Activated CD8-positive, alpha-beta memory T cell treated with anti-CD3 and anti-CD28 coated beads, Interleukin-2, amount 10 ng/mL, durations not matched to agents 7 days and 5 days (primary cell): ENCODE results near the gene TRIM41. TPM values are rescaled to one million over a fixed set of nuclear protein-coding genes. Genes with fewer than 3 reads are reported as not detected.
A peak's percentile ranks its signal among the peaks of the same experiment; 100 is the strongest.
"Not testable (repeated sequence)": the region's sequence is repeated elsewhere in the genome, so short reads cannot be mapped to it uniquely, and the experiment has no call there.

Experiments used
- ATAC-seq: fragments of 150-1000 bp; cut with Tn5 transposase; one replicate; pipeline ENCODE4 v1.10.0; 2021; ENCODE audit warnings: moderate library complexity
- CTCF ChIA-PET: fragments of 350-600 bp; sonication (Branson Sonifier 250); formaldehyde crosslinking; loops from one replicate; lab custom pipeline; 2021; ENCODE audit warnings: antibody characterized with exemption; lab: Charles Lee
- DNase-seq: peaks from one replicate; pipeline ENCODE4 v3.0.0-alpha.2; 2020
- H3K27ac Mint-ChIP-seq: one replicate; pipeline ENCODE4 v1.8.0; 2021; ENCODE audit warnings: mild to moderate bottlenecking, mixed read lengths
- H3K27me3 Mint-ChIP-seq: one replicate; pipeline ENCODE4 v1.8.0; 2021; ENCODE audit warnings: mixed read lengths
- H3K36me3 Mint-ChIP-seq: one replicate; pipeline ENCODE4 v1.8.0; 2021; ENCODE audit warnings: mild to moderate bottlenecking, mixed read lengths
- H3K4me1 Mint-ChIP-seq: one replicate; pipeline ENCODE4 v1.8.0; 2021; ENCODE audit warnings: mixed read lengths
- H3K4me3 Mint-ChIP-seq: one replicate; pipeline ENCODE4 v1.8.0; 2021; ENCODE audit warnings: mild to moderate bottlenecking, moderate library complexity, mixed read lengths
- H3K9me3 Mint-ChIP-seq: one replicate; pipeline ENCODE4 v1.8.0; 2022; ENCODE audit warnings: low read depth, mixed read lengths
- total RNA-seq, 2 experiments: library from RNA; stranded (reverse); gene quantifications; one replicate each; pipeline ENCODE4 v1.2.3, GENCODE V29; 2021

The TRIM41 gene
- total RNA-seq, 2 experiments from 2014 or later: 40.7 to 44.9 TPM

DNA sequence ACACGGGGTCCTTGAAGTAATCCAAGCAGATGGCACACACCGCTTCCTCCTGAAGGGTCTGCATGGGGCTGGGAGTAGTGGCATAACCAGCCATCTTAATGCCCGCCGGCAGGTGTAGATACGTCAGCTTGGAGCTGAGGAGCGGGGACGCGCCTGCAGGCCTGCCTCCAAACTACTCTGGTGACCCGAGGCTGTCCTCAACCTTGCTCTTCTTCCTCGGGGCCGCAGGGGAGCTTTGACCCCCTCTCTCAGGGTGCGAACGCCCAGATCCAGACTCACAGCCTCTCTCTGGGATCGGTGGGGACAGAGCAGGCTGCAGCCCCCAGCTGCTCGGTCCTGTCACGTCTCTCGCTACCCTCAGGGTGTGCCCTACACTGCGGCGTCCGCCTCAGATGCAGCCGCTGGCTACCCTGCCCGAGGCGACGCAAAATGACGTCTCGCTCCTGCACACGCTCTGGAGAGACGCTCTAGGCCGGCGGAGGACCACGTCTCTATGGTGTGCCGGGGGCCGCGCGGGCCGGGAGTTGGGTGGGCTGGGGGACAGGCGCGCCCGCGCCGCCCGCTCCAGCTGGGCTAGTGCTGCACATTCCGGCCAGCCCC lies 37.7 kb downstream of the TRIM41 start, which contains the start of gene TRIM52:
Gene TRIM52 (minus strand): TSS at position 424 of the 600 bp plus-strand sequence. CDS start 330 bp downstream, at position 94.
- H3K36me3 Mint-ChIP-seq: peaks cover 24% of the 10 kb centered on the region
- ATAC-seq (peak; percentile 84), DNase-seq (peak; percentile 96)
- no peaks in the 10 kb centered on the region for H3K9me3 Mint-ChIP-seq
- no peaks in the 10 kb centered on the region for H3K27me3 Mint-ChIP-seq
- H3K27ac Mint-ChIP-seq: peak within 1 kb of the TSS; percentile 95
- CTCF ChIA-PET: interaction anchor here (0.9 to 4.0 kb wide), 8 partner anchors 12 to 88 kb away, joined by 3 to 49 read pairs (median 7); partner anchors contain the start of gene RACK1
- H3K4me1 Mint-ChIP-seq: peaks cover 40% of the 10 kb centered on the region
- H3K4me3 Mint-ChIP-seq: peak within 1 kb of the TSS; percentile 96

DNA sequence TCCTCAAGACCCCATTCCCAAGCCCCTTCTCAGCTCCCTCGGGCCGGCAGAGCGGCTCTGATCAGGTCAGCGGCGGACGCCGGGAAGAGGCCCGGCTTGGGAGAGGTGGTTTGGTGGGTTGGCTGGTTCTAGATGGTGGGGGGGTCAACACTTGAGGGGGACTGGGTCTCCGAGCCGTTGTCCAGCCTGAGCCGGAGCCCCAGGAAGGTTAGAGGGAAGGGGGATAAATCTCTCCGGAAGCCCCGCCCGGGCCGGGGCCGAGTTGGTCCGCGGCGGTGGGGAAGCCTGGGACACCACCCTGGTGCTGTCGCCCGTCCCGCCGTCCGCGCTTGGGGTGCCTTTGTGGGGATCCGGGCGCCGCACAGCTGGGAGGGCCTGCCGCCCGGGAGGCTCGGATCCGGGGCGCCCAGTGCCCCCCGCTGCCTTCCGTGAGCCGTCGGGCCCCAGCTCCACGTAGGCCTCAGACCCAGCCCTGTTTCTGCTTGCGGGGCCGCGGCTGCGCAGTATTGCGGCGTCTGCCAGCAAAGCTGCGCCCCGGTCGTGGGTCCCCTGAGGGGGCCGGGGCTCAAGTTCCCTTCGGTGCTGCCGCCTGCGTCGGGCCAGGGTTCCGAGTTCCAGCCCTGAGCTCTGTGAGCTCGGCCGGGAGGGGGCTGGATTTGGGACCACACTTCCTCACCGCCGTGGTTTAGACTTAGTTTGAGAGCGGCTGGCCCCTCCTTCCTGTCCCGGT lies 38.4 kb downstream of the TRIM41 start:
- CTCF ChIA-PET: interaction anchor here (1.1 to 4.0 kb wide), 9 partner anchors 13 to 89 kb away, joined by 3 to 49 read pairs (median 6); partner anchors contain the start of genes RACK1 and TRIM41
- peak; percentile 89 for DNase-seq
- H3K4me3 Mint-ChIP-seq: peak overlapping the region; percentile 96
- peak; percentile 67 for ATAC-seq
- no peaks in the 10 kb centered on the region for H3K27me3 Mint-ChIP-seq
- peaks cover 34% of the 10 kb centered on the region for H3K4me1 Mint-ChIP-seq
- peaks cover 19% of the 10 kb centered on the region for H3K36me3 Mint-ChIP-seq
- no peaks in the 10 kb centered on the region for H3K9me3 Mint-ChIP-seq
- peak overlapping the region; percentile 95 for H3K27ac Mint-ChIP-seq

DNA sequence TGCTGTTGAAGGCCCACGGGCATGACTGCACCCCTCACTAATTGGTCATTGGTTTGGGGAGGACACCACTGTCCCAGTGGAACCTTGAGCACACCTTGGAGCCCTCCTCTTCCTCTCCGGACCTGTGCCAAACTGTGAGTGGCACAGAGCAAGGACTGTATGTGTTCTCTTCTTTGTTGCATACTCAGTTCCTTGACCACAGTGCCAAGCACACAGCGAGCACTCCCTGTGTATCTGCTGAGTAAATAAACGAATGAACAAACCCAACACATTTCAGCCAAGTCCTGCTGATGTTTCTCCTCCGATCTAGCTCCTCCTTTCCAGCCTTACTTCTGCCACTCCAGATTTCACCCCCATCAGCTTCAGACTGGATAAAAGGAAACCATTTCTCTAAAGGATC lies 40.6 kb downstream of the TRIM41 start:
- Mint-ChIP-seq H3K4me1 (peaks cover 16% of the 10 kb centered on the region), H3K36me3 (peaks cover 8% of the 10 kb centered on the region), H3K27me3 (no peaks in the 10 kb centered on the region), H3K9me3 (no peaks in the 10 kb centered on the region), H3K27ac (no peak overlapping the region), H3K4me3 (no peak overlapping the region)
- ATAC-seq (no peak), DNase-seq (no peak)
- CTCF ChIA-PET: interaction anchor here (1.4 kb wide), 1 partner anchor 75 kb away, joined by 3 read pairs; no protein-coding TSS in a partner anchor

DNA sequence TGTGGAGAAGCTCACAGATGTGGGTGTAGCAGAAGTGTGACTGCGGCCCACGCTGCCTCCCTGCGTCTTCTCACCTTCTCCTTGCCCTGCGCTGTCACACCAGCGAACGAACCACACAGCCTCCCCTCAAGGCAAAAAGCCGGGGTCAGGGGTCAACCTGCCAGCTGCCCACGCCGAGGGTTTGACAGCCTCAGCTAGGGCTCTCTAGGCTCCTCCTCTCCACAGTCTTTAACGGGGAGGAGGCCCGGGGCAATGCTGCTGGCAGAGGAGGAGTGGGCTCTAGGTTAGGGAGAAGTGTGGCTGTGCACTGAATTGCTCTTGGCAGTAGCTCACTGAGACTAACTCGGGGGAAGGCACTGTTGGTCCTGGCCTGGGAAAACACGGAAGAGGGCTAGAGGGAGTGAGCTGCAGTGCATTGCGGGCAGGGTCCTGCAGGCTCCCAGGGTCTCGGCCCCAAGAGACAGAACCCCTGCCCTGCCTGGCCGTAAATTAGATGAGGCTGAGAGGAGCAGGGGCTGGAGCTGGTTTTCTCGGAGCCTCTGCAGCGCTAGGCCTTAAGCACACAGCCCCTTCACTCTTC lies 42.1 kb downstream of the TRIM41 start:
- CTCF ChIA-PET: no interaction called here
- no peak overlapping the region for H3K4me3 Mint-ChIP-seq
- no peak for DNase-seq
- H3K4me1 Mint-ChIP-seq: peaks cover 1% of the 10 kb centered on the region
- no peak for ATAC-seq
- peaks cover 8% of the 10 kb centered on the region for H3K36me3 Mint-ChIP-seq
- no peak overlapping the region for H3K27ac Mint-ChIP-seq
- H3K9me3 Mint-ChIP-seq: no peaks in the 10 kb centered on the region
- no peaks in the 10 kb centered on the region for H3K27me3 Mint-ChIP-seq

DNA sequence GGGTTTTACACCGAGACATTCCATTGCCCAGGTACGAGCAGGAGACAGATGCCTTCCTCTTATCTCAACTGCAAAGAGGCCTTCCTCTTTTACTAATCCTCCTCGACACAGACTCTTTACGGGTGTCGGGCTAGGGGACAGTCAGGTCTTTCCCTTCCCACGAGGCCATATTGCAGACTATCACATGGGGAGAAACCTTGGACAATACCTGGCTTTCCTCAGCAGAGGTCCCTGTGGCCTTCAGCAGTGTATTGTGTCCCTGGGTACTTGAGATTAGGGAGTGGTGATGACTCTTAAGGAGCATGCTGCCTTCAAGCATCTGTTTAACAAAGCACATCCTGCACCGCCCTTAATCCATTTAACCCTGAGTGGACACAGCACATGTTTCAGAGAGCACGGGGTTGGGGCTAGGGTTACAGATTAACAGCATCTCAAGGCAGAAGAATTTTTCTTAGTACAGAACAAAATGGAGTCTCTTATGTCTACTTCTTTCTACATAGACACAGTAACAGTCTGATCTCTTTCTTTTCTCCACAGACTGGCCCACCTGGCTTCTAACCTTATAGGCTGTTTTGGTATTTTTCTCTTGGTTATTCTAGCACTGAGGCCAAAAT lies 44.3 kb downstream of the TRIM41 start:
- H3K4me1 Mint-ChIP-seq, H3K9me3 Mint-ChIP-seq, ATAC-seq, H3K4me3 Mint-ChIP-seq, H3K27me3 Mint-ChIP-seq, H3K36me3 Mint-ChIP-seq, DNase-seq, CTCF ChIA-PET, H3K27ac Mint-ChIP-seq: not testable (repeated sequence)

DNA sequence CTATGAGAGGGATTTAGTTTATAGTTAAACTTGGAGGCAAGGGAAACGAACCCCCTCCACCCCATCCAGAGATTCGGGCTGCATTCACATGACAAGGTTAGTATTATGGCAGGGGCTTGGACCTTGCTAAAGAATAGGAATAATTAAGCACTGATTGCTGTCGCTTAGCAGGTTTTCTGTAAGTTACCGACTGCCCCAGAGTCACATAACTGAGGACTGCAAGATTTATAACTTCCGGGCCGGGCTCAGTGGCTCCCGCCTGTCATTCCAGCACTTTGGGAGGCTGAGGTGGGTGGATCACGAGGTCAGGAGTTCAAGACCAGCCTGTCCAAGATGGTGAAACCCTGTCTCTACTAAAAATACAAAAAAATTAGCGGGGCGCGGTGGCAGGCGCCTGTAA lies 44.8 kb downstream of the TRIM41 start:
- DNase-seq, ATAC-seq, CTCF ChIA-PET, H3K27ac Mint-ChIP-seq, H3K4me3 Mint-ChIP-seq, H3K4me1 Mint-ChIP-seq, H3K36me3 Mint-ChIP-seq, H3K27me3 Mint-ChIP-seq, H3K9me3 Mint-ChIP-seq: not testable (repeated sequence)

DNA sequence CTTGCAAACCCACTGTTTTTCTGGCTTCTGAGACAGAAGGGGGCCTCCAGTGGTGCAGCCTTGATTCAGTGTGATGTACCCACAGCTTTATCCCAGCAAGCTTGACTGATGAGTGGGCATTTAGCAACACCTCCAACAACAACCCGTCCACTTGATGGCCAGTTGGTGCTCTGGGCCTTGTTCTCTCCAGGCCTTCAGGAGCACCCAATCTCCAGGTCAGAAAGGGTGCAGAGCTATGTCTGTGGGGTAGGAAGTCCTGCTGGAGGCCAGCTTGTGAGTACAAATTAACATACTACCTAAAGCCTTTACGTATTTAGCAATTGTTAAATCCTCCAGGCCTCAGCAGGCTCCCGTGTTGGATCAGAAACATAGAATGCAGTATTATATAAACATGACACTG lies 48.0 kb downstream of the TRIM41 start:
- no peaks in the 10 kb centered on the region for H3K9me3 Mint-ChIP-seq
- no peaks in the 10 kb centered on the region for H3K27me3 Mint-ChIP-seq
- H3K36me3 Mint-ChIP-seq: no peaks in the 10 kb centered on the region
- ATAC-seq (no peak), DNase-seq (no peak)
- no peaks in the 10 kb centered on the region for H3K4me1 Mint-ChIP-seq
- H3K27ac Mint-ChIP-seq: no peak overlapping the region
- no peak overlapping the region for H3K4me3 Mint-ChIP-seq
- CTCF ChIA-PET: no interaction called here

DNA sequence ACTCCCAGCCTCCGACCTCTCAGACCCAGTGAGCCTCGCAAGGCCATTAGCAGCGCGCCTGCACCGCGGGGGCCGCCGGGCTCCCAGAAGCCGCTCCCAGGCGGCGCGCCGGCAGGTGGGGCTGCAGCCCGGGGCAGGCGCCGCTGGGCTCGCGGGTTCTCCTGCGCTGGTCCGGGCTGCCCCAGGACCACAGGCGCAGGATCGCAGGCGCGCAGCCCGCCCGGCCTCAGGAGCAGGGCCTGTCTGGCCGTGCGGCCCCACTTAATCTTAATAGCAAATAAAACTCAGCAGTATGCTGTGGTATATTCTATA lies 50.3 kb downstream of the TRIM41 start:
- H3K9me3 Mint-ChIP-seq, H3K27me3 Mint-ChIP-seq, H3K27ac Mint-ChIP-seq, H3K4me1 Mint-ChIP-seq, CTCF ChIA-PET, H3K4me3 Mint-ChIP-seq, ATAC-seq, H3K36me3 Mint-ChIP-seq, DNase-seq: not testable (repeated sequence)

DNA sequence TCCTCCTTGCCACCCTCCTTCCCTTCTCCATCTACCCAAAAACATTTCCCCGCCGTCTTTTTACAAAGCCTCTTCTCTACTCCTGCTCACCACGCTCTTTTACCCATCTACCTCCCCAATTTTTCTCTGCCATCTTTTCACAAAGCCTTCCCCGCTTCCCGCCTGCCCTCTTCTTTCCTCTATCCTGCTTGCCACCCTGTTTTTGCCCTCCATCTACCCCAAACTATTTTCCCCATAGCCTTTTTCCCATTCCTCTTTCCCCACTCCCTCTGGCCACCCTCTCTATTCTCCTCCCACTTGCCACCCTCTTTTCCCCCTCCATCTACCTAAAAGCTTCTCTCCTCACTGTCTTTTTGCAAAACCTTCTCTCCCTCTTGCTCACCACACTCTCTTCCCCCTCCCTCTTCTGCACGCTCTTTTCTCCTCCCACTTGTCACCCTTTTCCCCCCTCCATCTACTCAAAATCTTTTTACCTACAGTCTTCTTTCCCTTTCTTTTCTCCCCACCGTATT lies 57.2 kb downstream of the TRIM41 start:
- DNase-seq (no peak), ATAC-seq (no peak)
- Mint-ChIP-seq H3K27me3 (peaks cover 6% of the 10 kb centered on the region), H3K36me3 (no peaks in the 10 kb centered on the region), H3K9me3 (no peaks in the 10 kb centered on the region), H3K4me1 (peaks cover 7% of the 10 kb centered on the region), H3K27ac (no peak overlapping the region), H3K4me3 (no peak overlapping the region)
- CTCF ChIA-PET: no interaction called here

DNA sequence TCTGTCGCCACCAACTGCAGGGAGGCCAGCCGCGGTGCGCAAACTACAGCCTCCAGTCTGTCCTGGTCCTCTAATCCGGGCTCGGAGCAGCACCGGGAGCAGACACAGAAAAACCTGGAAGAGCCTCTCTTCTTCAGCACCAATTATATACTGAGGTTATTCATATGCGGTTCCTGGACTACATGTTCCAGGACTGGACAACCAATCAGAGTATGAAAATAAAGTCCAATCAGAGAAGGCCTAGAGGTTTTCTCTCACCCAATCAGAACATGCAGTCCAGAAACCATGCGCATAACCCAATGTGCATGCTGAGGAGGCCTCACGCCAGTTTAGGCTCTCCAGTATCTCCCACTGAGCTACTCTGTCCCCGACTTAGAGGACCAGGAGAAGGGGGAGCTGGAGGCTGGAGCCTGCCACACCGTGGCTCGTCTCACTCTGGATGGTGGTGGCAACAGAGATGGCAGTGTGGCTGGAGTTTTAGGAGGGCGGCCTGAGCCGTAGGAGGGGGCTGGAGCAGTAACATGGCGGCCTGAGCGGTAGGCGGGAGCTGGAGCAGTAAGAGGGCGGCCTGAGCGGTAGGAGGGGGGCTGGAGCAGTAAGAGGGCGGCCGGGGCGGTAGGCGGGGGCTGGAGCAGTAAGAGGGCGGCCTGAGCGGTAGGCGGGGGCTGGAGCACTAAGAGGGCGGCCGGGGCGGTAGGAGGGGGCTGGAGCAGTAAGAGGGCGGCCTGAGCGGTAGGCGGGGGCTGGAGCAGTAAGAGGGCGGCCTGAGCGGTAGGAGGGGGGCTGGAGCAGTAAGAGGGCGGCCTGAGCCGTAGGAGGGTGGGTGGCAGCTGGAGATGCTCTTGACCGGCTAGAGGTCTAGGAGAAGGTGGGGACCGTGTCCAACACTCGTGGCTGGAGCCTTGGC lies 58.2 kb downstream of the TRIM41 start:
- Mint-ChIP-seq H3K9me3 (no peaks in the 10 kb centered on the region), H3K27ac (no peak overlapping the region), H3K36me3 (no peaks in the 10 kb centered on the region), H3K27me3 (peaks cover 6% of the 10 kb centered on the region), H3K4me1 (peaks cover 7% of the 10 kb centered on the region), H3K4me3 (no peak overlapping the region)
- CTCF ChIA-PET: no interaction called here
- ATAC-seq: no peak
- no peak for DNase-seq

DNA sequence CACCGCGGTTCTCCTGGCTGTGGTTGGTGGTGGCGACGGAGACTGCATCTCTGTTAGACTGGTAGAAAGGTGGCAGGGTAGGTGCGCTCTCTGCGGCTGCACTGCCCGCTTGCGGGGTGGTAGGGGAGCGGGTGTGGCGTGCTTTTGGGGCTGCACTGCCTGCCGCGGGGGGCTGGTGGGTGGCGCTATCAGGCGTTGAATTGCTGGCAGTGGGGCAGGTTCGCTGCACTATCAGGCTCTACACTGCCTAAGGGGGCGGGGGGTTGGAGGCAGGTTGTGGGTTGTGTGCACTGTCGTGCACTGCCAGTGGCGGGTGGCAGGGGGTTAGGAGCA lies 58.9 kb downstream of the TRIM41 start:
- Mint-ChIP-seq H3K27ac (no peak overlapping the region), H3K27me3 (peaks cover 6% of the 10 kb centered on the region), H3K9me3 (no peaks in the 10 kb centered on the region), H3K36me3 (no peaks in the 10 kb centered on the region), H3K4me3 (no peak overlapping the region), H3K4me1 (peaks cover 7% of the 10 kb centered on the region)
- ATAC-seq (no peak), DNase-seq (no peak)
- CTCF ChIA-PET: no interaction called here

DNA sequence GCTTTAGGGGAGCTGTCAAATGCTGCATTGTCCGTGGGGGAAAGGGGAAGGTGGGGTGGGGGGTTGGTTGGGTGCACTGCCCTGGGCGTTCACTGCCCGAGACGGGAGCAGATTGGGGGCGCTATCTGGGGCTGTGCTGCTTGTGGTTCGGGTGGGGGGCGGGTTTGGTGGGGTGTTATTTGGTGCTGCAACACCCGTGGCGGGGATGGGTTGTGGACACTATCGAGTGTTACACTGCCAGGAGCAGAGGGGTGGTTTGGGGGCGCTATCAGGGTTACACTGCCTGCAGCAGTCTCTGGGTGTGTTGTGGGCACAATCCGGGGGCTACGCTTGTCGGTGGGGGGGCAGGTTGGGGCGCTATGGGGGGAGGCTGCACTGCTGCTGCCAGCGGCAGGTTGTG lies 59.3 kb downstream of the TRIM41 start:
- H3K27me3 Mint-ChIP-seq, CTCF ChIA-PET: not testable (repeated sequence)

DNA sequence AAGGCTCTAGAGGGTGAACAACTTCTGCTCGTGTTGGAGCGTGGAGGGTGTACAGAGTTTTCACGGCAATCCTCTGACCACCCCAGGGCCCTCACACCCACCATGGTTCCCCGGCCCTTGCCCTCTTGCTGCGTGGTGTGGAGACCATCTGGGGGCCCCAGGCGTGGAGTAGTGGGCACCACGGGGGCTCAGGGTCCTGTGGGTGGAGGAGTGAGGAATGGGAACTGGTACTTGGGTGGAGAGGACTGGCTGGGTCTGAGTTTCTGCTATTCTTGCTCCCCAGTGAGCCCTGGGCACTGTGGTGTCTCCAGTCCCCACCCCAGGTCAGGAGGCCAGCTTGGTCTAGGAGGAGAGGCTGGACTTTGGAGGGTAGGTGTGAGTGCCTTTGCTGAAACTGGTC lies 59.8 kb downstream of the TRIM41 start:
- Mint-ChIP-seq H3K27ac (no peak overlapping the region), H3K27me3 (peaks cover 1% of the 10 kb centered on the region), H3K4me1 (peaks cover 2% of the 10 kb centered on the region), H3K4me3 (no peak overlapping the region), H3K36me3 (no peaks in the 10 kb centered on the region), H3K9me3 (no peaks in the 10 kb centered on the region)
- CTCF ChIA-PET: no interaction called here
- DNase-seq: no peak
- no peak for ATAC-seq

More for the DNA sequence above, 59.3 kb downstream of the TRIM41 start:
- not testable (repeated sequence) for ATAC-seq, H3K27ac Mint-ChIP-seq, H3K4me1 Mint-ChIP-seq, H3K9me3 Mint-ChIP-seq, DNase-seq, H3K36me3 Mint-ChIP-seq, H3K4me3 Mint-ChIP-seq
